WI38 (cell line): ENCODE data around the gene HAO2.

Experiments
- H3K4me3 ChIP-seq: 2 replicates; pipeline ENCODE4 v1.5.1; 2011; ENCODE audit warnings: low read depth, mild to moderate bottlenecking, control low read depth, low read length
- CTCF ChIP-seq: IDR thresholded peaks from 2 replicates; pipeline ENCODE4 v1.5.1; 2012; ENCODE audit warnings: low read depth, mild to moderate bottlenecking, control low read depth, low read length

HAO2 gene

GRCh38 chr1:119416006-119416640, 47.5 kb downstream of the HAO2 start:
- H3K4me3 ChIP-seq, result no peak overlapping the region
- no peak for TF ChIP-seq CTCF

GRCh38 chr1:119419109-119419508, 50.5 kb downstream of the HAO2 start:
- TF ChIP-seq CTCF, result no peak
- no peak overlapping the region for H3K4me3 ChIP-seq

DNA sequence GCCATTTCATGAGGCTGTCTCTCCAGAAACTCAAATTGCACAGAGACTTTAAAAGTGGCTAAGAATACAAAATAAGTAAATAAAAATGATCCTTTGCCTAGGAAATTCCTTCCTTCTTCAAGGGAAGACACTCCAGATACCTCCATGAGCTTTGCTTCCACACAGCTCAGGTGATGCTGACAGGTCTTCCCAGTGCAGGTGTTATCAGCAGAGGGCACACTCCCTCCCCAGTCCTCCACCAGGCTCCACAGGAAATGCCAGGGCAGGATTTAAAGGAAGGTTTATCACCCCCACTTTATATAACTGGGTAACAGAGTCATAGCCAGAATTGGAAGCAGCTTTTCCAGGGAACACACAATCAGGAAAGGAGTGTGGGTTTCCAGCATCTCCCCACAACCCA, 52.1 kb downstream of the HAO2 start:
- TF ChIP-seq CTCF, result no peak
- no peak overlapping the region for H3K4me3 ChIP-seq

DNA sequence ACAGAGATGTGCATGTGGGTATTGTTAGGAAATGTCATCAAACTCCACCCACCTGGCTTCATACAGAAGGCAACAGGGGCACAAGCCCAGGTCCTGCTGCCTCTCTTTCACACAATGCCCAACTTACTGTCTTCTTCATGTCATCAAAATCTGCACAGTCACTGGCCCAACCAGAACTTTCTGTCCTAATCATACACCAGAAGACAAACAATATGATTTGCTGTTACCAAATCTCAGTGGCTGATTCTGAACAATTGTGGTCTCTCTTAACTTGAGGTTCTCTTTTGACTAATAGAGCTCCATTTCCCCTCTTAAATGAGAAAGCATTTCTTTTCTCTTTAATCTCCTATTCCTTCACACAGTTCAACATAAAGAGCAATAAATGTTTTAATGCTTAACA, 54.0 kb downstream of the HAO2 start:
- no peak for TF ChIP-seq CTCF
- H3K4me3 ChIP-seq, result no peak overlapping the region

DNA sequence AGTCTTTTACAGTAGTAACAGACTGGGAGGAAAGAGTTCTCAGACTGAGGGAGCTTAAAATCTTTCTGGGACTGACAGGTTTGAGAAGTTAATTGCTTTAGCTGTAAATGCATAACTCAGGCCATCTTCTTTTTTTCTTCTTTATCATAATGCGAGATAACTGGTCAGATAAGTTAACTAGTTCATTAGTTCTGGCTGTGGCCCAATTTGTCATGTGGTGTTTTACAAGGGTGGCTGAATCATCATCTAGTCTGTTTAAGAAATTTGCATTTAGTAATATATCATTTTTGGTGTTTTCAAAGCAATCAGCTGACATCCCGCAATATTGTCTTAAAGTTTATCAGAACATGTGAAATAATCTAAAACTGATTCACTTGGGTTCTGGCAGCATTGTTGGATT, 60.4 kb downstream of the HAO2 start:
- no peak for TF ChIP-seq CTCF
- no peak overlapping the region for H3K4me3 ChIP-seq

DNA sequence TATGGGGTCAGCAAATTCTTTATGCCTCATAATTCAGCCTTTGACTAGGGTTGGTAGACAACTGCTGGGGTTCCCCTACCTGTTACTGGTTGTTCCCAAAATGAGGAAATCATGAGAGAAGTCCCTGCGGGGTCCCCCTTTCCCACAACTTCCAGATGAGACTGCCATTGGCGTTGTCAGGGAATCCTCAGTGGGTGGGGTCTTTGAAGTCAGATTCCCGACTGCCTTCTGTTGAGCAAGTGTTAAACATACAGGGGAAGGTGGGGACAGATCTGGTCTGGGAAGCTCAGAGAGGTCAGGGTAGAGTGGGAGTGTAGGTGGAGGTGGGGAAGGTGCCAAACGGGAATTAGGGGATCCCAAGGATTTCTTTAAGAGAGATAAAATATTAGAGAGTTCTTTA, 61.1 kb downstream of the HAO2 start:
- no peak overlapping the region for H3K4me3 ChIP-seq
- TF ChIP-seq CTCF, result no peak

DNA sequence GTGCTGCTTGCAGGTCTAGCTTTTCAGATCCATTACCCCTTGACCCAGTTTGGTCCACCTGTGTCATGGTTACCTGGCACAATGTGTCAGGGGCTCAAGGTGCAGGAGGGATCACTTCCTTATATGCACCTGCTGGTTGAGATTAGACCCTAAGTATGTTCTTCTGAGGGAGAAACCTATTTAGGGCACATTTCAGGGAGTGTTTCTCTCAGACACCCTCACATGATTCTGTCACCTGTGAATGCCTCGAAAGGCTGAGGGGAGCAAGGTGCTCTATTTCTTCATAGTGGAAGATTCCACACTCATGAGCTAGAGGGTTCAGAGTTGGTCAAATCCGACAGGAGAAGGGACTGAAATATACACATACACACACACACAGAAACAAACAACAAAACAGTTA, 61.9 kb downstream of the HAO2 start:
- no peak for TF ChIP-seq CTCF
- H3K4me3 ChIP-seq, result no peak overlapping the region
